Measurements from ENCODE around the gene BBS1.

BBS1 gene

GRCh38 chr11:66477263-66478201 lies 32.9 kb upstream of the BBS1 start:
- DNase-seq: no peak

GRCh38 chr11:66478729-66479393 lies 31.6 kb upstream of the BBS1 start:
- DNase-seq: peak; percentile 8

GRCh38 chr11:66479394-66480116 lies 30.9 kb upstream of the BBS1 start:
- no peak for DNase-seq

- peak; percentile 99 for DNase-seq
Observed at GRCh38 chr11:66480117-66480938, 30.1 kb upstream of the BBS1 start, which contains the start of gene DPP3. DPP3 (plus strand) TSS chr11:66480434; CDS start chr11:66482201, 1,767 bp downstream.

- no peak for DNase-seq
Observed at GRCh38 chr11:66484806-66485380, 25.5 kb upstream of the BBS1 start.

- peak; percentile 38 for DNase-seq
Observed at GRCh38 chr11:66488957-66489356, 21.5 kb upstream of the BBS1 start.

- DNase-seq: peak; percentile 96
Observed at GRCh38 chr11:66489636-66490035, 20.8 kb upstream of the BBS1 start.

GRCh38 chr11:66491315-66491935 lies 19.0 kb upstream of the BBS1 start:
- no peak for DNase-seq

GRCh38 chr11:66492161-66492865 lies 18.1 kb upstream of the BBS1 start:
- DNase-seq: no peak

GRCh38 chr11:66493130-66493529 lies 17.3 kb upstream of the BBS1 start:
- no peak for DNase-seq

- DNase-seq: no peak
Observed at GRCh38 chr11:66494458-66494857, 16.0 kb upstream of the BBS1 start.

- no peak for DNase-seq
Observed at GRCh38 chr11:66494935-66495334, 15.5 kb upstream of the BBS1 start.

- no peak for DNase-seq
Observed at GRCh38 chr11:66495401-66495854, 15.0 kb upstream of the BBS1 start.

- DNase-seq: no peak
Observed at GRCh38 chr11:66497206-66497605, 13.2 kb upstream of the BBS1 start.

- no peak for DNase-seq
Observed at GRCh38 chr11:66498506-66498905, 11.9 kb upstream of the BBS1 start.

- no peak for DNase-seq
Observed at GRCh38 chr11:66505276-66505816, 5.1 kb upstream of the BBS1 start.

- DNase-seq: no peak
Observed at GRCh38 chr11:66509131-66509561, 1.3 kb upstream of the BBS1 start.

- no peak for DNase-seq
Observed at GRCh38 chr11:66510990-66511339, 530 bp downstream of the BBS1 start.

- no peak for DNase-seq
Observed at GRCh38 chr11:66523611-66524010, 13.2 kb downstream of the BBS1 start.

- no peak for DNase-seq
Observed at GRCh38 chr11:66524304-66525040, 14.0 kb downstream of the BBS1 start.

Measured in NCI-H774 (cell line).